Embryonic facial prominence (tissue), 1 donor: ENCODE data around the gene CHCHD6.
"Not testable (repeated sequence)": the region's sequence is repeated elsewhere in the genome, so short reads cannot be mapped to it uniquely, and the experiment has no call there.

ENCODE experiments used
- DNase-seq: peaks from one replicate; pipeline ENCODE4 v3.0.0-alpha.2; 2016; ENCODE audit errors: extremely low spot score

Gene CHCHD6

DNA sequence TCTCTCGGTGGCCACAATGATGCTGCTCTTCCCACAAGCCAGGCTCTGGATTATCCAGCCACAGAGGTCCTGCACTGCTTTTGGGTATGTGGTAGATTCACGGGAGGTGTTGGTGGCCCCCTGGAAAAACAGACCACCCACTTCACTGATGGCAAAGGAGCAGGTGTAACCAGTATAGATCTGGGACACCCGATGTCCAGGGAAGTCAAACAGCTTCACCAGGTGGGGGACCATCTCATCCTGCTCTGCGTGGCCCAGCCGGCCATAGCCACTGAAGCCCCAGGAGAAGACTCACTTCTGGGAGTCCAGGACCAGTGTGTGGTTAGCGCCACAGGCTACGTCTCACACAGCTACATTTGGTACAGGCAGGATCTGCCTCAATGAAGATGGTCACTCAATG lies 62.6 kb downstream of the CHCHD6 start:
- no peak for DNase-seq

DNA sequence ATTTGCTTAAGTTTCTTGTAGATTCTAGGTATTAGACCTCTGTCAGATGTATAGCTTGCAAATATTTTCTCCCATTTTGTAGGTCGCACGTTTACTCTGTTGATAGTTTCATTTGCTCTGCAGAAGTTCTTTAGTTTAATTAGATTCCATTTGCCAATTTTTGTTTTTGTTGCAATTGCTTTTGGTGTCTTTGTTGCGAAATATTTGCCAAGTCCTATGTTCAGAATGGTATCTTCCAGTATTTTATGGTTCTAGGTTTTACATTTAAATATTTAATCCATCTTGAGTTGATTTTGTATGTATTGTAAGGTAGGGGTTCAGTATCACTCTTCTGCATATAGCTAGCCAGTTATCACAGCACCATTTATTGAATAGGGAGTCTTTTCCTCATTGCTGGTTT lies 64.9 kb downstream of the CHCHD6 start:
- no peak for DNase-seq

DNA sequence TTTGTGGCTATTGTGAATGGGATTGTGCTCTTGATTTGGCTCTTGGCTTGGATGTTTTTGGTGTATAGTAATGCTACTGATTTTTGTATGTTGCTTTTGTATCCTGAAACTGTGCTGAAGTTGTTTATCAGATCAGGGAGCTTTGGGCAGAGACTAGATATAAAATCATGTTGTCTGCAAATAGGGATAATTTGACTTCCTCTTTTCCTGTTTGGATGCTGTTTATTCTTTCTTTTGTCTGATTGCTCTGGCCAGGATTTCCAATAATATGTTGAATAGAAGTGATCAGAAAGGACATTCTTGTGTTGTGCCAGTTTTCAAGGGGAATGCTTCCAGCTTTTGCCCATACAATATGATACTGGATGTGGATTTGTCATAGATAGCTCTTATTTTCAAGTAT lies 66.1 kb downstream of the CHCHD6 start:
- DNase-seq = no peak

DNA sequence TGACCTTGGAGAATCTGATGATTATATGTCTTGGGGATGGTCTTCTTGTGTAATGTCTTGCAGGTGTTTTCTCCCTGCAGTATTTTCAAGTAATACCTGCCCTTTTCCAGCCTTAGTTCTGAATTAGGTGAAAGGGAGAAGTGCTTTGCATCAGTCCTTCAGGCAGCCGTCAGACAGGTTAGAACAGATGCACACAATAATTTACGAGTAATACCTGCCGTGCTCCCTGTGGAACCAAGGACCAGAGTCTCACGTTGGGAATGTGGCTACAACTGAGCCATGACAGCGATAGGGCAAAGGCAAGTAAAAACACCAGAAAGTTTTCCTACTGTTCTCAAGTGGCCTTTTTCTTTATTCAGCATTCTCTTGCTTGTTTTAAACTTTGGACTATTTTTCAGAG lies 69.1 kb downstream of the CHCHD6 start:
- DNase-seq = no peak

DNA sequence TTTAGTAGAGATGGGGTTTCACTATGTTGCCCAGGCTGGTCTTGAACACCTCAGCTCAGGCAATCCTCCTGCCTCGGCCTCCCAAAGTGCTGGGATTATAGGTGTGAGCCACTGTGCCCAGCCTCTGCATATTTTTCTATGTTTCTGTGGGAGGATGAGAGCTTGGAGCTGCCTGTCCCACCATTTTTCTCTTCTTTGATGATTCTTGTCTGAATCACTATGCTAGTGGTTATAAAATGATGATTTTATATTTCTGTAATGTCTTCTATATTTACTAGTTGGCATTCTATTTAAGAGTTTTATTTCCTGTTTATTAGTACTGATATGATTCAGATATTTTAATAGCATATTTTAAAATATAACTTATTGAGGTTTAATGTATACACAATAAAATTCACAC lies 69.7 kb downstream of the CHCHD6 start:
- no peak for DNase-seq

DNA sequence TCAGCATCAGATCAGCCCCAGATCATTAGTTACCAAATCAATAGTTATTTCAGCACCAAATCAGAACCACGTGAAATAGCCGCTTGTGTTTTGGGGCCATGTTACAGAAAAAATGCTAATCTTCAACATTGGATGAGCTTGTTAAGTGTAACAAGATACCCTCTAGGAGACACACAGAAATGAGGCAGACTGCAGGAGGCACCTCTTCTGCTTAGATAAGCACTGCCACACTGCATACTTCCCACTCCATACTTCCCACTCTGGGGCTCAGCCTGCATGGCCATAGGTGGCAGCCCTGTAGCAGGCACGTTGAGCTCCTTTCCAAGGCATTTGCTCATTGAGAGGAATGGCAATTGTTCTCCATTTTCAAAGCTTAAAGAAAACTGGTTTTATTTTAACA lies 73.3 kb downstream of the CHCHD6 start:
- no peak for DNase-seq

DNA sequence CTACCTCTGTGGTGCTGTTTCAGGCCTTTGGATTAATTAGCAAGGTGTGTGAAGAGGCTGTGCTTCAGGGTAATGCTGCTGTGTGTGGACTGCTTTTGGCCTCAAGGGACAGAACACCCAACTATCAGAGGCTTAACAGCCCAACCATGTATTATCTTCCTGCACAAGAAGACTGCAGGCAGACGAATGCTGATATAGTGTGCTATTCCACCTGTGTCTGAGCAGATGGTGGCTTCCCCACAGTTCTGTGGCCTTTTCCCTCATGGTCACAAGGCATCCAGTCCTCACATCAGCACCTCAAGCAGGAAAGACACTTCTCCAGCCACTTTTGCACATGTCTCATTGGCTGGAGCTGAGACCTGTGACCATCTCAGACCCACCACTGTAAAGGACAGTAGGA lies 76.6 kb downstream of the CHCHD6 start:
- no peak for DNase-seq

DNA sequence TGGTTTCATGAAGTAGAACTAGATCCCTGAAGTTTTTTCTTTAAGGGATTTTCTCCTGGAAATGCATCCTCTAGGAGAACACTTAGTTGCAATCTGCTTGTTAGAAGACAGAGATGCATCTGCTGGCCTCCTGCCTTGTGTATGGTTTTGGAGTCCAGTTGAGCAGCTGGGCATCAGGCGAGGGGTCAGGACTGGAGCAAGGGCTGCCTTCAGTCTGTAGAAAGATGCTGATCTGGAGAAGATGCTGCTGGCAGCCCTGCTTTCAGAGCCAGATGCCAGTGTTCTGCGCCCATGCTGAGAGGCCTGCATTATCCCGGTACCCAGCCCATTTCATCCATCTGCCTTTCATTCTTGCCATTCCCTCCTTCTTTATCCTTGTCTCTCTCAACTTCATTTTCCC lies 77.4 kb downstream of the CHCHD6 start:
- no peak for DNase-seq

DNA sequence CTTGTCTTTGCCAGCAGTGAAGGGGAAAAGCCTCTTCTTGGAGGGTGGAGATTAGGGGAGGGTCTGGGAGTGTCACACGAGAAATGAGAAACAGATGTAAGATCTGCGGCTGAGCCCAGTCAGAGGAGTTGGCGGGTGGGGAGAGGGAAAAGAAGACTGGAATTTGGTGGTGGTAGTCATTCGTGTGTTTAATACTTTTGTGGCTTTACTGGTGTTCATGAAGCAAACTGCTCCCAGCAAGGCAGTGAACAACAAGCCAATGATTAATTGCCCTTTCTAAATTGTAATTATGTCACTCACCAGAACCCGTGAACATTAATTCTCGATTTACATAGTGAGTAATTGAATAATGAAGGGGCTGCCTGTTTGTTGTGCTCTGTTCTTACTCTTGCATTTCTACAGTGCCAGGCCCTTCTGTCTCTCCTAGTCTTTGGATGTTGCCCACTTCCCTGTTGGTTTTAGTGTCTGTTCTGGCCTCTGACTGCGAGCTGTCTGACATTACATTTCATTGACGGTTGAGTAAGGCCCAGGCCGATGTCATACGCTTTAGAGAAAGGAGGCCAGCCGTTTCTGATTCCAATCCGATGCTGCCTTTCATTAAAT lies 78.0 kb downstream of the CHCHD6 start:
- peak; percentile 68 for DNase-seq

DNA sequence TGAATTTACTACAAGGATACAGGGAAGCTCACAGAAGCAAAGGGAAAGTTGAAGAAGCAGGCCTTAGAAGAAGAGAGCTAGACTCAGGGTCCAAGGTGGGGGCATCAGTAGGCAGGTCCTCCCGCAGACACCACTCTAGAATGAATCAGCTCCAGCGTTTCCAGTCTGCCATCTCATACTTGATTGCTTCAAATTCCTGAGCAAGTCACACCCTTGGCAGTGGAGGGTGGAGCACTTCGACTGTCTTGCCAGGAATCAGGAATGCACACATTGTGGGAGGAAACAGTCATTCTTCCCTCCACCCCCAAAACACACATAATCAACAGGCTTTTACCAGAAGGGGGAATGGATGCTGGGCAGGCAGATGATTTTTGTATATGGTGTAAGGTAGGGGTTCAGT lies 78.5 kb downstream of the CHCHD6 start:
- DNase-seq = no peak

DNA sequence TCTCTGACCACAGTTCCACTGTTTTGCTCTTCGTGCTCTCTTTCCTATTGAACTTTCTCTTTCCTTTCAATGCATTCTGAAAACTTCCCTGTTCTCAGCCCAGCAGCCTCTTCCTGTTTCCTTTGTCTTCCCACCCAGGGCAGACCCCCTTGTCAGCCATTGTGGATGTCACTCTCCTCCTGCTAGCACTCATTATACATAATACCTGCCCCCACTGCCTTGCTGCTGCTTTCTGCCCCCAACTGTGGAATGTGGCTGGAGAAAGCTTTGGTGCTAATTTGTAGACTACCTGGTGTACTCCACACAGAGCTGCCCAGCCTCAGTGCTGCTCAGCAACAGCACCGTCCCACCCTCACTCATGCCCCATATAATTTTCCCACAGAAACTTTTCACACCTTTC lies 80.2 kb downstream of the CHCHD6 start:
- no peak for DNase-seq

DNA sequence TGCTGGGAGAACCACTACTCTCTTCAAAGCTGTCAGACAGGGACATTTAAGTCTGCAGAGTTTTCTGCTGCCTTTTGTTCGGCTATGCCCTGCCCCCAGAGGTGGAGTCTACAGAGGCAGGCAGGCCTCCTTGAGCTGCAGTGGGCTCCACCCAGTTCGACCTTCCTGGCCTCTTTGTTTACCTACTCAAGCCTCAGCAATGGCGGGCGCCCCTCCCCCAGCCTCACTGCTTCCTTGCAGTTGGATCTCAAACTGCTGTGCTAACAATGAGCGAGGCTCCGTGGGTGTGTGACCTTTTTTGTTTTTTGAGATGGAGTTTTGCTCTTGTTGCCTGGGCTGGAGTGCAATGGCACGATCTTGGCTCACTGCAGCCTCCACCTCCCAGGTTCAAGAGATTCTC lies 87.3 kb downstream of the CHCHD6 start:
- not testable (repeated sequence) for DNase-seq

DNA sequence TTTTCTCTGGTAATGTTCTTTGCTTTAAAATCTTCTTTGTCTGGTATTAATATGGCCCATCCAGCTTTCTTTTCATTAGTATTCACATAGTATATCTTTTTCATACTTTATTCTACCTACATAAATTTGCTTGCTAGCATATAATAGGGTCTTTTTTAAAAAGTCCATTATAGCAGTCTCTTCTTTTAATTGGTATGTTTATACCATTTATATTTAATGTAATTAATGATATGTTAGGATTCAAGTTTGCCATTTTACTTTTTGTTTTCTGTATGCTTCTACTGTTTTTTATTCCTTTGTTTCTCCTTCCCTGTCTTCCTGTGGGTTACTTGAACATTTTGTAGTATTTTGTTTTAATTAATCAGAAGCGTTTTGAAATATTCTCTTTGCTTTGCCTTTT lies 89.0 kb downstream of the CHCHD6 start:
- no peak for DNase-seq

DNA sequence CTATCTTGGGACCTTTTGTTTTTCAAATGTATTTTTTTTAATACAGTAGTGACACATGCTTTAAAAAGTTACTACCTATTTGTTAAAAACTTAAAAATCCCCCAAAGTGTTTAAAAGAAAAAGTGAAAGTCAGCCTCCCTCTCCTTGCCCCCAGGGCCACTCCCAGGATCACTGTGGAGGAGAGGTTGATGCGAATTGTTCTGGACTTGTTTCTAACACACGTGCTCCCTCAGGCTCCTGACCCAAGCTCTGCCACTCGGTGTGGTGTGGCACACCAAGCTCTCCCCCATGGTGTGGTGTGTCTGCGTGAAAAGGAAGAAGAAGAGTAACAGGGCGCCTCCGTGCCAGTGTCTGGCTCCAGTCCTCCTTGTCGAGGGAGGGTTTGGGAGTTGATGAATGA lies 93.5 kb downstream of the CHCHD6 start:
- no peak for DNase-seq

DNA sequence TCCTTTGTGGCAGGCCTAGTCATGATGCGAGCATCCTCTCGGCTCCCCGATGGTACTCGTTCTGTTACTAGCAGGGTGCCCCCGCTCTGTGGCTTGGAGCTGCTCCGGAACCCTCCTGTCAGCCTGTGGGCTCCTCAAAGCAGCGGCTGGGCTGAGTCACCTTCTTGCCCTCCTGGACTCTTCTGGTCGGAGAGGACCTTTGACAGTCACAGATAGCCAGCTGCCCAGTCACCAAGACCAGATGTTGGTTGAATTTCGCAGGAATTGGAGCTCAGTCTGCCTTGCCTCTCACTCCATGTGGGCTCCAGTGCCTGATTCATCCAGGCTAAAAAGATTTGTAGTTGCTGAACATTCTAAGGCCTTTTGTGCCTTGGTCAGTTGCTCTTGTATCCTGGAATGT lies 94.5 kb downstream of the CHCHD6 start:
- DNase-seq = no peak

DNA sequence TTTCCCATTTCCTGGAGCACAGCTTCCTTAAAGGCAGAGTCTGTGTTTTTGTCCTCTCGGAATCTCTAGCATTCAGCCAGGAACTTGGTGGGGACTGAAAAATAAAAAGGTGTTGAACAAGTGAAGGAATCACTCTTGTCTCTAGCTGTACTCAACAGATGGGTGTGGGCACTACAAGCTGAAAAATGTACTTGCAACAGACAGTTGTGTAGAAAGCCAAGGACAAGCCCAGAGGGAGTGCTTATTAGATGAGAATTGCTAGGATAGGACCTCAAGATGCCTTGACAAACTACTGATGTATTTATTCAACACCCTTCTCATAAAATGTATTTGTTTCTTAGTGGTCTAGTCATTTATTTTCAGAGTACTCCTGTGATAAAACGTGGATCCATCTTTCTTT lies 95.1 kb downstream of the CHCHD6 start:
- no peak for DNase-seq

DNA sequence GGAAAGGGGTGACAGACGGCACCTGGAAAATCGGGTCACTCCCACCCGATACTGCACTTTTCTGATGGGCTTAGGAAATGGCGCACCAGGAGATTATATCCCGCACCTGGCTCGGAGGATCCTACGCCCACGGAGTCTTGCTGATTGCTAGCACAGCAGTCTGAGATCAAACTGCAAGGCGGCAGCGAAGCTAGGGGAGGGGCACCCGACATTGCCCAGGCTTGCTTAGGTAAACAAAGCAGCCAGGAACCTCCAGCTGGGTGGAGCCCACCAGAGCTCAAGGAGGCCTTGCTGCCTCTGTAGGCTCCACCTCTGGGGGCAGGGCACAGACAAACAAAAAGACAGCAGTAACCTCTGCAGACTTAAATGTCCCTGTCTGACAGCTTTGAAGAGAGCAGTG lies 97.3 kb downstream of the CHCHD6 start:
- DNase-seq = not testable (repeated sequence)

DNA sequence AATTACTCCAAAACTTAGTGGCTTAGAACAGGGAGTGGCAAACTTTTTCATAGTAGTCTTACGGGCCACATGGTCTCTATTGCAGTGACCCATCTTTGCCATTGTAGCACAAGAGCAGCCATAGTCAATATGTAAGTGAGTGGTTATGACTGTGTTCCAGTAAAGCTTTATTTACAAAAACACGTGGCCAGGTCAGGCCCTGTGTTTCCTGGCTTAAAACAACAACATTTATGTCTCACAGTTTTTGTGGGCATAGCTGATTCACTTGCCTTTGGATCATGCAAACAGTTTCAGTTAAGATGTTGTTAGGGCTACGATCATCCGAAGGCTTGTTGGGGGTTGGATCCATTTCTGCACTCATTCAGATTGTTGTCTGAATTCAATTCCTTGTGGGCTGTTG lies 103.8 kb downstream of the CHCHD6 start:
- no peak for DNase-seq

DNA sequence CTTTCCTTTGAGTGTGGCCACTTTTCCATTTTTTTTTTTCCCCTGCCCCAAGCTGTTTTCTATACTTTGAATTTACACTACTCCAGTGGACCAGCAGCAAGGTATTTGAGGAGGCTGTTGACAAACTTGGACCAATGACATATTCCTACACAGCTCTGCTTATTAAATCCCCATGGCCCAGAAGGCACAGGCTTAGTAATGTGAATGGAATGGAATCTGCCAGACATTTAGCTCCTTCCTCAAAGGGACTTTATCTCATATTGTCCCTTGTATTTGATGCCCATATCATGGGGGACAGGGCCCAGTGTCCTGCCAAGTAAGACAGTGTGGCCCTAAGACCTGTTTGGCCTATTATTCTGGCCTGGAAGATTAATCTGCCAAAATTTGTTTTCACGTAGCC lies 107.5 kb downstream of the CHCHD6 start:
- DNase-seq = no peak

DNA sequence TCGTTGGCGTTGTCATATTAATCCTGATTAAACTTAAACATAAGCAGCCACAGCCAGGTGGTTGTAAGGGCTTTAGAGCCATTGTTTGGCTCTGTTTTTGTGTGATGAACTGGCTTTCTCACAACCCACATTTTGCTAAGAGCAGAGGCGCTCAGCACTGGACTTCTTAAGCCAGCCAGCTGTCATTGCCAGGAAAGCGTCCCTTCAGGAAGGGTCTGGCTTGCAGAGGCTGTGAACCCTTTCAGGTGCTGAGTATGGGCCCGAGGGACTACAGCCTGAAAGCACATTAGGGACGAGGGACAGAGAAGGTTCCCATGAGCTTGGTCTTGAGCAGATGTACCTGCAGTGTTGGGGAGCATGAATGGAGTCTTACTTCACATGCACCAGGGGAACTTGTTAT lies 112.3 kb downstream of the CHCHD6 start:
- no peak for DNase-seq

DNA sequence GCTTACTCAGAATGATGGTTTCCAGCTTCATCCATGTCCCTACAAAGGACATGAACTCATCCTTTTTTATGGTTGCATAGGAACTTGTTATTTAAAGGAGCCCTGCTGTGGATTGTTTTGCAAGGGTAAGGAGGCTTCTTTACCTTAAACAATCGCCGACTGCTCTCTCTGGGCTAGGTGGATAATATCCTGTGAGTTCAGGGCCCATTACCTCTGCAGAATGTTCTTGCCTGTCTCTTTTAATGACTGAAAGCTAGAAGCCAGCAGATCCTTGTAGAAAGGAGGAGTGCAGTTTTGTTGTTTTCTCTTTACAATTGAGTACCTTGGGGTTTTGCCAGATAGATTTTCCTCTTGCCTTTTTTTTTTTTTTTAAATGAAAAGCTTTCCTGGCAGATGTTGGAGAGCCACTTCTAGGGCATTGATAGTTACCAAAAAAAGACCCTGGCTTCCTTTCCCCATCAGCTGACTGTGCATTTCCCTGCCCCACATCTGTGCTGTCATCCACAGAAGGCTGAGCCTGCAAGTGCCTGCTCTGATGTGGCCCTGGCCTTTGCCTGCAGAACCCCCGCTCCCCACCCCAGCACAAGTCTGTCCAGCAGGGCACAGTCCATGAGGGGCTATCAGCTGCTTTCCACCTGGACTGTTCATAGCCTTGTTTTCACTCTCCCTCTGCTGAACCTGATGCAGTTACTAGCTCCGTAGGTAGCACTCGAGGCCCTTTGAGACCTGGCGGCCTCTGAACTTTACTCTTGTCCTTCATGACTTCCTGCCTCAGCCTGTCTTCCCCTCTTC lies 113.1 kb downstream of the CHCHD6 start:
- DNase-seq = peak; percentile 9

DNA sequence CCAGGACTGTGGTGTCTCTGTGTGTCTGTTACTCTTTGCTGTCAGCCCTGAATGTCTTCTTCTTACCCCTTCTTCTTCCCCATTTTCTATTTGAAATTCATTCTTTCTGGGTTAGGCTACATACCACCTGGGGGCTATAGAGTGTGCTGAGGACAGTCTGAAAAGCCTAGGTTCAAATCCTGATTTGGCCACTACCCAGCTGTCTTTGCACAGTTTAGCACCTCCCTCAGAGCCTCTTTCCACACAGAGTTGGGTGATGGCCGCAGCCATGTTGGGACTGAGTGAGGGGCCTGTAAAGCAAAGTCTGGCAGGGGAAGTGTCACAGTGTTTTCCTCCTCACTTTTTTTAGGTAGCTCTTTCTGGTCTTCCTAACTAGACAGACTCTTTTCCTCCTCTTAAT lies 113.7 kb downstream of the CHCHD6 start:
- no peak for DNase-seq

DNA sequence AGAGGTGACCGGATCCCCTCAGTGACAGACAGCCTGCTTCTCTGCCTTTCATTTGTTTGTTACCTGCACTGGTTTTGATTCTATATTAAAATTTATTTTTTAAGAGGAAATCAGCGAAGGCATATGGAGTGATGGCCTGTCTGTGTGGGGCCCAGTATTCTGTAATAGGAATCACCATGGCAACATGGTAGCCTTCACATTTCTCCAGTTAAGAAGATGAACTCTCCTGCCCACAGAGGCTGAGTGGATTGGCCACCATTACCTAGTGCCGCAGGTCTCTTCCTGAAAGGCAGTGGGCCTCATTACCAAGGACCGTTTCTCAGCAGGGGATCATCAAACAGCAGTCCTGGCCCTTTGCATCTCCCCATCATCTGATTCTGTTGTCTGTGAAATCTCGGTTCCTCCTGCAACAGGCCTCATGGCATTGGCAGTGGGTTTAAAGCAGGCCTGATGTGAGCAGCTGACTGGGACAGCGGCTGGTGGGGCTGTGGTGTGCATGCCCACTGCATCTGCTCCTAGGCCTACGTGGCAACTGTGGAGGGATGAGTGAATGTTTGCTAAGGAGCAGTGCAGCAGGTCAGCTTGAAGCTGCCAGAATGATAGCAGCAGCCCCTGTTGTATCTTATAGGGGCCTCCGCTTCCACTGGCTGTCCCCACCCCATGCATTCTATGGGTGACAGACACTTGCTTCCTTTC lies 114.5 kb downstream of the CHCHD6 start:
- no peak for DNase-seq
